Activated CD4-positive, CD25-positive, alpha-beta regulatory T cell treated with anti-CD3 and anti-CD28 coated beads, Interleukin-2, amount 50 U/mL, for 16 hours (primary cell): ENCODE measurements around the gene LDLRAD1.
"Not testable (repeated sequence)": the region's sequence is repeated elsewhere in the genome, so short reads cannot be mapped to it uniquely, and the experiment has no call there.

Experiments
- DNase-seq: peaks from one replicate; pipeline ENCODE4 v3.0.0-alpha.2; 2020; ENCODE audit warnings: low read depth, low spot score

The LDLRAD1 gene

DNA sequence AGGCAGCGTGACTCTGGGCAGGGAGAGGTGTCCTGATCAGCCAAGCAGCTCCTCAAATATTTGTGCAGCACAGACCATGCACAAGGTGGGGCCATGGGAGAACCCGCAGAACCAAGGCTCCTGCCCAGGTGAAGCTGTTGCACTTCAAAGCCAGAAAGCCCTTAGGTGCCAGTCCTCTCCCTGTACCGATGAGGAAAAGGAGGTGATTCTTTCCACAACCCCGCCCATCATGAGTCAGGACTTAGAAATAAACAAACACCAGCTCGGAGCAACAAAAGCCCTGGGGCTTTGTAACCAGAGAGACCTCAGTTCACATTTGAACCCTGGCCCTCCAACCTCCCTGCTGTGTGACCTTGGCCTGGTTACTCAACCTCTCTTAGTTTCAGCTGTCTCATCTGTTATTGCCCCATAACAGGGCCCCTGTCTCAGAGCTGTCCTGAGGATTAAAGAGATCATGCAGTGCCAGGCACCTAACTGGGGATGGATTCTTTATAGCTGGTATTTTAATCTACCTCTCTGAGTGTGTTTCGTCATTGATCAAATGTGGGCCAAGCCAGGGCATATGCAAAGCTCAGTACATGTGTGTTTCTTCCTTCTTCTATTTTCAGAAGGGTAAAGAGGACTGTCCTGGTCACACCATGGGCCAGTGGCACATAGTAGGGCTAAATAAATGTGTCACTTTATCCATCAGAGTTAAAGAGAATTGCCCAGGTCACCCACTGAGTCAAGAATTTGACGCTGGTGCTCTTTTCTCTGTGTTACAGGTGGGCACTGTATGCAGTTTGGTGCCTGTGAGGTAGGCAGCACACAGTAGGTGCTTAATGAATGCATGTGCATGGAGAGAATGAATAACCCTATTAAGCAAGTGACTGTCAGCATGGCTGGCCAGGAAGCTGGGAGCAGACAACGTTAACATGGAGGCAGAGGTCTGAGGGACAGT is 1.4 kb downstream of the LDLRAD1 start:
- DNase-seq = no peak

DNA sequence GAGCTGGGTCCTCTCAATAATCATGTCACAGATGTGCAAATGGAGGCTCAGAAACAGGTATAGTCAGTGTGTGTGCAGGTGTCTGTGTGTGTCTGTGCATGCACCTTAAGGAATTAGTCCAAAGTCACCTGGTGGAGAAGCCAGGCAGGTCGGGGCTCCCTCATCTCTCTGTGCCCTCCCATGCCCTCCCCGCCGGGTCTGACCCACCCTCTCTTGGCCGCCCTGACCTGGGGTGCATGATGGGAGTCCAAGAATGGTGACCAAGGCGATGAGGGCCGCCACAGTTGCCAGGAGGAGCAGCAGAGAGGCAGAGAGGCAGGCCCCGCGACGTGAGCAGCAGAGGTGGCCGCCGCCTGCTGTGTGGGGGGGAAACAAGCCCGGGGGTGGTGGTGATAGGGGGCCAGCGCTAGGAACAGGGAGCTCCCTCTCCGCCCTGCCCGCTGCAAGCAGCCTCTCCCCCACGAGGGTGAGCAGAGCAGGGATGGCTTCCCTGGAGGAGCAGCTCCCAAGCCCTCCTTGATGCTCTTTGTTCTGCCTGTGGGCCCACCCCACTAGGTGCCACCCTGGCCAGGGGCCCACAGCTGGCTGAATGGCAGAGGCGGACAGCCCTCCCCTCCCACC is 3.9 kb downstream of the LDLRAD1 start:
- DNase-seq = no peak

DNA sequence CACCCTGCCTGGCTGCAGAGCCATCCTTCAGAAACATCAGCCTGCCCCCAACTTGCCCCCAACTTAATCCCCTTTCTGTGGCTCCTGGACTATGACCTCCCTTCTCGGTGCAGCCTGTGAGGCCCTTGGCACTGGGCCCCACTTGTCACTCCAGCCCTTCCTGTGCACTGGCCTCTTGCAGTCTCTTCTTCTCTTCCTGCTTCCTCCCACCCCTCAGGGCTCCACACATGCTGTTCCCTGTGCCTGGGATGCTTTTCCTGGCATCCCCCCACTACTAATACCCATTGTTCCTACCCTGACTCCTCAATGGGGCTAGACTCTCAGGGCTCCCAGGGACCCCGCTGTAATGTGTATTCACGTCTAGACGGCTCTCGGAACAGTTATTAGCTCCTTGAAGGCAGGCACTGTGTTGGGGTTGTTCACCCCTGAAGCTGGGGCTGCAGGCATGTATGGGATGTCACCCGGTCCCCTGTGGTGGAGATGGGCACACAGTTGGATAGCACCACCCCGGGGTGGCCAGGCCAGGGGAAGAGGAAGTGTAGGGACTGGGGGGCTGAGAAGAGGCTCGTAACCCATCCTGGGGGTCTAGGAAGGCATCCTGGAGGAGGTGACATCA is 4.5 kb downstream of the LDLRAD1 start:
- no peak for DNase-seq

DNA sequence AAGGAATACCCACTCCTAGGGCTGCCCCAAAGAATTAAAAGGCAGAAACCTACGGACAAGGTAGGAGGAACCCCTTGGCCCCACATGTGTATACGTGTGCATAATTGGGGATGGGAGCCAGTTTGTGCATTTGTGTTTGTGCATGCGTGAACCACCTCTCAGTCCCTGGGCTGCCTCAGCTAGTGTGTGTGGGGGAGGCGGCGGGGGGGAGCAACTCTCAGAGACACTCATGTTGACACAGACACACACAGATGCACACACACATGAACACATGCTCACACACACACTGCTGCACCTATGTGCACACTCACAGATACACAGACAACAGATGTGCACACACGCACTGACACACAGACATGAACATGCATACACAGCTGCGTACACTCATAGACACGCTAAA is 5.1 kb downstream of the LDLRAD1 start:
- no peak for DNase-seq

DNA sequence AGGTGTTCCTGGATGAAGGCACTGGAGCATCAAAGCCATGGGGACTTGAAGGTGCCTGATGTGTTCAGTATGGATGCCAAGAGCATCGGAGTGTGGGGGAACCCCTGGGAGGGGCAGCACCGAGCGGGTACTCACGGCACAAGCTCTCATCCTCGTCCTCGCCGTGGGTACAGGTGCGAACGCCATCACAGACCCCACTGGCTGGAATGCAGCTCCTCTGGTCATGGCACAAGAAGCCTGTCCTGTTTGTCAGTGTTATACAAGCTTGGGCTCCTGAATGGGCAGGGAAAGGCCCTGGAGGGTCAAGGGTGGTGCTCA is 6.0 kb downstream of the LDLRAD1 start:
- DNase-seq = no peak

DNA sequence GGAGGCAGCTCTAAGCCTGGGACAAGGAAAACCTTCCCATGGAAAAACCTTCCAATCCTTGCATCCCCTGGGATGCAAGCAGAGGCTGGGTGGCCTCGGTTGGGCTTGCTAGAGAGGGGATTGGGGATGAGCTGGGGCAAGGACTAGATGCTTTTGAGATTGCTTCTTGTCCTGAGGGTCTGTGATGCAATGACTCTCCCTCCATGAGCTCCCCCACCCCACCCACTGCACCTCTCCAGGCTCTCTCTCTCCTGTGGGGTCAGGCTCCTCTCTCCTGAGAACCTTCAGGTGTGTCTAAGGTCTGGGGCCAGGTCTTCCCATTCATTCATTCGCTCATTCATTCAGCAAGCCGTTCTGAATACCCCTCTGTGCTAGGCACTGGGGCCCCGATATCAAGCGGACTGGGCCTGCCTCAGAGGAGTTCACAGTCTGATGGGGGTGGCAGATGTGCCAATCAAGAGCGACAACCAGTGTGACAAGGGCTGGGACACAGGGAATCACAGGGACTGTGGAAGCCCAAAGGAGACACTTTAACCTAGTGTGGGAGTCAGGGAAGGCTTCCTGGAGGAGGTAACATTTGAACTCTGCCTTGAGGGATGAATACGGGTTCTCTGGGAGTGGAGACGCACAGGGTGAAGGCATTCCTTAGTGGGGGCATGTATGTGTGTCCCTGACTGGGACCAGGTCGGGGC is 6.5 kb downstream of the LDLRAD1 start:
- no peak for DNase-seq

DNA sequence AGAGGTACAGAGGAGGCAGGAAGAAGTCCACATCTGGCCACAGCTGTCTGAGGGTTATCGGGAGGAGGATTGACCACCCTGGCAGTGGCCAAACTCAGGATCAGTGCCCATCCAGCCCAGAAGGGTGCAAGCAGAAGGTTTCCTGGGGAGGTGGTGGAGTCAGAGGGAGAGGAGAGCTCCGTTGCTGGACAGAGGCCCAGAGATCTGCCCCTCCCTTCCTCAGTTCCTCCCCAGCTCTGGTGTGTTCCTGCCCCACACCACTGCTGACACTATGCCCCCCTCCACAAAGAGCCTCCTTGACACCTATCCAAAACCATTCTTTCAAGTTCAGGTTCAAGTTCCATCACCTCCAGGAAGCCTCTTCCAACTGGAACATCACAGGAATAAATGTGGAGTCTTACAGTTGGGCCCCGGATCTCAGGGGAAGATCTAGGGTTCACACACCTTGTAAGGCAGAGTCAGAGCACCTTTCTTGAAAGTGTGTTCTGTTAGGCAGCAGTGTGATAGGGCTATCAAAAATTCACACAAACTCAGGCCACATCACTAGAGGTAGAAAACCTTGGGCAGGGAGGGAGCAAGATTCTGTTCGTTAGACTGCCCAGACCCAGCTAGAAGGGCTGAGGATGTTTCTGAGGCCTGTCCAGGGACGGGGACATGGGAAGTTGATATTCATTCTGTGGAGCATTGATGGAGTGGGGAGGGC is 7.4 kb downstream of the LDLRAD1 start:
- no peak for DNase-seq

DNA sequence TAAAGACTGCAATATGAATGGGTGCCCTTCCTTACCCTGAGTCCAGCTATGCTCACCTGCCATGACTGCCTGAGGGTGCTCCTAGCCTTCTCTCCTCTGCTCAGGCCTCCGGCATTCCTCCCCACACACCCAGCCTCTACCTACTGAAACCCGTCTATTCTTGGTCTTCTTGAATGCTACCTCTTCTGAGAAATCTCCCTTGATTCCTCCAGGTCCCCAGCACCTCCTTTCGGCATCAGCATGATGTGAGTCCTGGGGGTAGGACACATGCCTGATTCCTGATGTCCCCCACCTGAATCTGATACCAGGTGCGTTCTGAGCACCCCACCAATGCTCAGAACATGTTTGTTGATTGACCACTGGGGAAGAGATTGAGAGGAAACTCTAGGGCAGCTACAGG is 8.6 kb downstream of the LDLRAD1 start:
- no peak for DNase-seq

DNA sequence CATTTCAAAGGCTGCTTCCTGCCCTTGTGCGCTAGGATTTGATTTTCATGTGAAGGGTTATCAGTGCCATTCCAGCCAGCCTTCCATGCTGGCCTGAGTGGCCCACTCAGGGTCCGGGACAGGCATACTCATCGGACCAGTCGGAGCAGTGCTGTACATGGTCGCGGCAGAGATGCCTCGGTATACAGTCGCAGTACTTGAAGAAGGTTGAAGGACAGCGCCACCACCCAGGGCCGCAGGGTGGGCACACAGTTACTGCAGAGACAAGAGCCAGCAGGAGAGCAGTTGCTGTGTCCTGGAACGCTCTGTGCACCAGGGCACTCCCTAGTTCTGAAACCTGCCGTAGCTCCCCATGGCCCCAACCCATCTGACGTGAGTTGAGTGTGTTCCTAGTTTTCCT is 9.1 kb downstream of the LDLRAD1 start:
- DNase-seq = no peak

DNA sequence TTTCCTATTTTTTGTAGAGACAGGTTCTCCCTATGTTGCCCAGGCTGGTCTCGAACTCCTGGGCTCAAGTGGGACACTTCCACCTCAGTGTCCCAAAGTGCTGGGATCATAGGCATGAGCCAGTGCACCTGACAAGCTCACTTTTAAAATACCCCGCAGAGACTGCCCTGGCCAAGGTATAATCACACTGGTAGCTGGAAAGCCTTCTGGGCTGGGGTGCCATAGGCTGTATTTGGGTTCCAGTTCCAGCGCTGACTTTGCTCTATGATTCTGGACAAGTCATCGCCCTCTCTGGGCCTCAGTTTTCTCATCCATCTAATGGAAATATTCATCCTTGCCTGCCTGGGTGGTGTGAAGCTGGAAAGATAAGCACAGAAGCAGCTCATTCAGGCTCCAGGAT is 10.4 kb downstream of the LDLRAD1 start:
- no peak for DNase-seq

DNA sequence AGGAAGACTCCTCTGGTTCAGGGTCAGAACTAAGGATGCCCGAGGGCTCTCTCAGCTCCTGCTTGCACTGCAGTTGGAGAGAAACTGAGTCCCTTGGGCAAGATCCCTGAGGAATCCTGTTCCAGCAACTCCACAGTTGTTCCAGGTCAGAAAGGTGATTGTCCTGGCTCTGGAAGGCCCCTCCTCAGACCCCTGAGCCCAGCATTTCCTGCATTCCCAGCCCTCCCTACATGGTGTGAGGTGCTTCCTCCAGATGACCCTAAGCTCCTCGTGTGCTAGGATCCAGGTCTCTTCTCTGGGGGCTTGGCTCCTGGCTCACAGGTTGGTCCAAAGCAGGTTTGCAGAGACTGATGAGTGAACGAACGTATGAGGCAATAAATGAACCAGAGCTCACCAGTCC is 11.5 kb downstream of the LDLRAD1 start:
- DNase-seq = no peak

DNA sequence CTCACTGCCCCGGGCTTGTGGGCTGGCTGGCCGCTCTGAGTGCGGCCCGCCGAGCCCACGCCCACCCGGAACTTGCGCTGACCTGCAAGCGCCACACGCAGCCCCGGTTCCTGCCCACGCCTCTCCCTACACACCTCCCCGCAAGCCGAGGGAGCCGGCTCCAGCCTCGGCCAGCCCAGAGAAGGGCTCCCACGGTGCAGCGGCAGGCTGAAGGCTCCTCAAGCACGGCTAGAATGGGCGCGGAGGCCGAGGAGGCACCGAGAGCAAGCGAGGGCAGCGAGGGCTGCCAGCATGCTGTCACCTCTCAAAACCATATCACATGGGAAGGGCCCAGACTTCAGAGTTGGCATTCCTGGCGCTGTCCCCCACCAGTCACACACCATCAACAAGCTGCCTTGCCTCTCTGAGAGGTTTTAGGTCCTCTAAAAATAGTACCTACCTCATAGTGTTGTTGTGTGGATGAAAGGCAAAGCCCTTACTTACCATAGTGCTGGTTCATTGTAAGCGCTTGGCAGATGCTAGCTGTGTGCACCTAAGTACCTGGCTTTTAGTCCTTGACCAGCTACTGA is 13.4 kb downstream of the LDLRAD1 start:
- no peak for DNase-seq

DNA sequence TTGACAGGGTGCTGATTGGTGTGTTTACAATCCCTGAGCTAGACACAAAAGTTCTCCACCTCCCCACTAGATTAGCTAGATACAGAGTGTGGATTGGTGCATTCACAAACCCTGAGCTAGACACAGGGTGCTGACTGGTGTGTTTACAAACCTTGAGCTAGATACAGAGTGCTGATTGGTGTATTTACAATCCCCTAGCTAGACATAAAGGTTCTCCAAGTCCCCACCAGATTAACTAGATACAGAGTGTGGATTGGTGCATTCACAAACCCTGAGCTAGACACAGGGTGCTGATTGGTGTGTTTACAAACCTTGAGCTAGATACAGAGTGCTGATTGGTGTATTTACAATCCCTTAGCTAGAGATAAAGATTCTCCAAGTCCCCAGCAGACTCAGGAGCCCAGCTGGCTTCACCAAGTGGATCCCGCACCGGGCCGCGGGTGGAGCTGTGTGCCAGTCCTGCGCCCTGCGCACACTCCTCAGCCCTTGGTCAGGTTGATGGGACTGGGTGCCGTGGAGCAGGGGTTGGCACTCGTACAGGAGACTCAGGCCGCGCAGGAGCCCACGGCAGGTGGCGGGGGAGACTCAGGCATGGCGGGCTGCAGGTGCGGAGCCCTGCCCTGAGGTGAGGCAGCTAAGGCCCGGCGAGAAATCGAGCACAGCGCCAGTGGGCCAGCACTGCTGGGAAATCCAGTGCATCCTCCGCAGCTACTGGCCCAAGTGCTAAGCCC is 14.1 kb downstream of the LDLRAD1 start:
- DNase-seq = not testable (repeated sequence)

DNA sequence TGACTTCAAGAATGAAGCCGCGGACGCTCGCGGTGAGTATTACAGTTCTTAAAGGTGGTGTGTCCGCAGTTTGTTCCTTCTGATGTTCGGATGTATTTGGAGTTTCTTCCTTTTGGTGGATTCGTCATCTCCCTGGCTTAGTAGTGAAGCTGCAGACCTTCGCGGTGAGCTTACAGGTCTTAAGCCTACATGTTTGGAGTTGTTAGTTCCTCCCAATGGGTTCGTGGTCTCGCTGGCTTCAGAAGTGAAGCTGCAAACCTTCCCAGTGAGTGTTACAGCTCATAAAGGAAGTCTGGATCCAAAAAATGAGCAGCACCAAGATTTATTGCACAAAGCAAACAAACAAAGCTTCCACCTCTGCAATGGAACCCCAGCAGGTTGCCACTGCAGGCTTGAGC is 14.7 kb downstream of the LDLRAD1 start:
- no peak for DNase-seq

DNA sequence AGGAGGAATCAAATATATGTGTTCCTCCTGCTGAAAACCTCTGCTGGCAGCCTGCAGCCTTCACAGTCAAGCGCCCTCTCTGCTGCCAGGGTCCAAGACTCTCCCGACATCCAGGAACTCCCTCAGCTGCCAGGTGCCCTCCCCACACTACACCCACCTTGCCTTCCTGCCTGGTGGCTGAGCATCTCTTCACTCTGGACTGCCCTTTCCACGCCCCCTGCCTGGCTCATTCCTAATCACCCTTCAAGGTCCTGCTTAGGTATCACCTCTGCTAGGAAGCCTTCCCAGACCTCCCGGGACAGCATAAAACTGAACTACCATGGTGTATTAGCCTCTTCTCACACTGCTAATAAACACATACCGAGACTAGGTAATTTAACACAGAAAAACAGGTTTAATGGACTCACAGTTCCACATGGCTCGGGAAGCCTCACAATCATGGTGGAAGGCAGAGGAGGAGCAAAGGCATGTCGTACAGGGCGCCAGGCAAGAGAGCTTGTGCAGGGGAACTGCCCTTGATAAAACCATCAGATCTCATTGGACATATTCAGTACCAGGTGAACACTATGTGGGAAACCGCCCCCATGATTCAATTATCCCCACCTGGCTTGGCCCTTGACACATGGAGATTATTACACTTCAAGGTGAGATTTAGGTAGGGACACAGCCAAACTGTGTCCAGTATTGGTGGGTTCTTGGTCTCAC is 15.3 kb downstream of the LDLRAD1 start:
- DNase-seq = no peak

DNA sequence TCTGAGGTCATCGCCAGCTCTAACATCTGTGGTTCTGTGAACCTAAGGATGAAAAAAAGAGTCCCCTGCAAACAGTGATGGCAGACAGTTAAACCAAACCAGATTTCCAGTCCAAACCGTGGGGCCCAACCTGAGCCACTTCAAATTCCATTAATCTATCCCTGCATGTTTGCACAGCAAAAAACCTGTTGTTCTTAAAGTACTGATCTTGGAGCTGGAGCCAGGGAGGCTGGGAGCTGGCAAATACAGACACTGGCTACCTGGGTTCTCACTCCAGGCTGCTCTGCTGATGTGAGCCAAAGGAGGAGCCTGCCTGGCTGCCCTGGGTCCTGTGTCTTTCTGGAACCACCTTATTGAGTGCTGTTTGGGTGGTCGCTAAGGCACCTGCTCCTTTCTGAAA is 16.4 kb downstream of the LDLRAD1 start:
- no peak for DNase-seq

DNA sequence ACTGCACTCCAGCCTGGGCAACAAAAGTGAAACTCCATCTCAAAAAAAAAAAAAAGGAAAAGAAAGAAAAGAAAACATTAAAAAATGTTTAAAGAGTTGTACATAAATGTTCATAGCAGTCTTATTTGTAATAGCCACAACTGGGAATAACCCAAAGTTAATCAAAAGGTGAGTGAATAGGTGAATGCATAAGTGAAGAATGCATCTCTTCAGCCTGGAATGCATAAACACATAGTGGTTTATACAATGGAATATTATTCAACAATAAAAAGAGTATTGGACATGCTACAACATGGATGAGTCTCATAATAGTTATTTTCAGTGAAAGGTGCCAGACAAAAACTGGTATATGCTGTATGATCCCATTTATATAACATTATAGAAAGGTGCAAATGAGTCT is 18.1 kb downstream of the LDLRAD1 start:
- no peak for DNase-seq

DNA sequence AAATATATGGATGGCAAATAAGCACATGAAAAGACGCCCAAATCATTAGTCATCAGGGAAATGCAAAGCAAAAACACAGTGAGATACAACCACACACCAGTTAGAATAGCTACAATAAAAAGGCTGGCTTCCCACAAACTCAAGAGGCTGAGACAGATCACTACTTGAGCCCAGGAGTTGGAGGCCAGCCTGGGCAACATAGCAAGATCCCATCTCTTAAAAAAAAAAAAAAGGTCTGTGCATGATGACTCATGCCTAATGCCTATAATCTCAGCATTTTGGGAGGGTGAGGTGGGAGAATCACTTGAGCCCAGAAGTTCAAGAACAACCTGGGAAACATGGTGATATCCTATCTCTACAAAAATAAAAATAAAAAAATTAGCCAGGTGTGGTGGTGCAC is 19.8 kb downstream of the LDLRAD1 start:
- no peak for DNase-seq

DNA sequence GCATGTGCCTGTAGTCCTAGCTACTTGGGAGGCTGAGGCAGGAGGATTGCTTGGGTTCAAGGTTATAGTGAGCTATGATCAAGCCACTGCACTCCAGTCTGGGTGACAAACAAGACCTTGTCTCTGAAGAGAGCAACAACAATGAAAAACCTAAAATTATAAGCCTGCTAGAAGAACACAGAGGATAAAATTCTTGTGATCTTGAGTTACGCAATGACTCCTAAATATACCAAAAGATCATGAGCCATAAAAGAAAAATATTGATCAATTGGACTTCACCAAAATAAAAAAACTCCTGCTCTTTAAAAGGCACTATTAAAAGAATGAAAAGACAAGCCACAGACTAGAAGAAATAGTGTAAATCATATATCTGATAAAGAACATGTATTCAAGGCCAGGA is 22.3 kb downstream of the LDLRAD1 start:
- no peak for DNase-seq

DNA sequence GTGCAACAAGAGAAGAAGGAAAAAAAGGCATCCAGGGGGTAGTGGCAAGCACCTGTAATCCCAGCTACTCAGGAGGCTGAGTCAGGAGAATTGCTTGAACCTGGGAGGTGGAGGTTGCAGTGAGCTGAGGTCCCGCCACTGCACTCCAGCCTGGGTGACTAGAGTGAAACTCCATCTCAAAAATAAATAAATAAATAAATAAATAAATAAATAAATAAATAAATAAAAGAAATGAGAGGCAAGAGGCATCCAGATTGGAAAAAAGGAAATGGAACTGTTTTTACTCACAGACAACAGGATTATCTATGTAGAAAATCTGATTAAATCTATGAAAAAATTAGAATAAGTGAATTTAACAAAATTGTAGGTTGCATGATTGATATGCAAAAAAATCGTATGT is 23.5 kb downstream of the LDLRAD1 start:
- not testable (repeated sequence) for DNase-seq
